HG02678 (cell line): ENCODE data around the gene EFNA5.
A peak's percentile ranks its signal among the peaks of the same experiment; 100 is the strongest.

ENCODE experiments used
- ATAC-seq: cut with Tn5 transposase; IDR thresholded peaks from one replicate; pipeline ENCODE4 v1.9.1; 2021; ENCODE audit warnings: mild to moderate bottlenecking, moderate library complexity; ENCODE audit not compliant: unreplicated experiment

The EFNA5 gene

GRCh38 chr5:107380654-107381053, 290.1 kb downstream of the EFNA5 start:
- no peak for ATAC-seq

DNA sequence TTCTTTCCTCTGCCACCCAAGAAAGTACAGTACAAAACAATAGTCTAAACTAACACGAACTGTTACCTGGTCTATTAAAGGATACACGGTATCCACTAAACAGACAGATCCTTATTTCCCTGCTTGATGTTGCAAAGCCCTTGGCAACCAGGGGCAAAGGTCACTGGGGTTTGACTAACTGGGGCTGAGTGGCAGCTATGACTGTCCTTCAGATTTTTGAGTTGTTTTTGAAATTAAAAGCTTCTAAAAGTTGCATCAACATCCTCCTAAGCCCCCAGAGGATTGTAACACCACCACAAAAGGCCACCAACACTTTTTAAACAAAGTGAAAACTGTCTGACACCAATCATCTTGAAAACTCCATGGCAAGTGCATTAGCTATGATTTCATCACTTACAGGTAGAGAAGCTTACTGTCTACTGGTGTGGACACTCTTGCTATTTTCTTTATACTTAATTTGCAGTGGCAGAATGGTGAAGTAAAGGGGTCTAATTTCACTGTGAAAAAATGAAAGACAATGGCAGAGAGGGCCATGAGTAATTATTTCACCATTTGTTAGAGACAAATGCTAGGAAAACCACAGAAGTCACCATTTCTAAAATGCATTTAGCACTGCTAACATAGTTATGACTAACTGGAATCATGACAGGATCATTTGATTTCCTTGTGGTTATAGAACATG, 292.4 kb downstream of the EFNA5 start:
- no peak for ATAC-seq

GRCh38 chr5:107377277-107377609, 293.5 kb downstream of the EFNA5 start:
- no peak for ATAC-seq

- no peak for ATAC-seq
These were observed 294.0 kb downstream of the EFNA5 start for GRCh38 chr5:107376546-107377276.

DNA sequence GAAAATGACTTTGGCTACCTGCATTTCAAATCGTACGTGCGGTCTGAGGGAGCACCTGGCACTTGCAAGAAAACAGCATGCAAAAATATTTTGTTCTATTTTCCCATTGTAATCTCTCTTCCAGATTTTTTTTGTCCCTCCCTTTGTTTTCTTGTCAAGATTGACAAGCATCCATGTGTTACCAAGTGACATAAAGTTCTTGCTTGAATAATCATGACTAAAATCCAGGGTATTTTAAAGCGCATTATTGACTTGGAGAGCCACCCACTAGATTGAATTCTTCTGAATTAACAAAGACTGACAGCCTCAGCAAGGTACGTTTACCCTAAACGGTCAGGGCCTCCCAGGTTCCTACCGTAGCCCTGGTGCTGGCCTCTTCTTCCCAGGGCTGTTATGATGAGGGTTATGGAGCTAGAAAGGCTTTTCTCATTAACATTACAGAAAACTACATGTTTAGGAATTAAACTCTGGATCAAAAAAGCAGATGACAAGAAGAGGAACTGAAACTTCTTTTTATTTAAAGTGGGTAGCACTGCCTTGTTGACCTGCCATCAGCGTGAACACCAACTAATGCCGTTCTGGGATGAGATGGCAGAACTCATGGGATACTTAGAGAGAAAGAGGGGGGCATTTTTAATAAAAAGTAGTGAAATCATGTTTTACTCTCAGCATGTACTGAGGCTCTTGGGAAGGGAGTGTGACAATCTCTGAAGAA, 297.0 kb downstream of the EFNA5 start:
- ATAC-seq: peak; percentile 85

GRCh38 chr5:107372723-107373450, 297.9 kb downstream of the EFNA5 start:
- no peak for ATAC-seq

DNA sequence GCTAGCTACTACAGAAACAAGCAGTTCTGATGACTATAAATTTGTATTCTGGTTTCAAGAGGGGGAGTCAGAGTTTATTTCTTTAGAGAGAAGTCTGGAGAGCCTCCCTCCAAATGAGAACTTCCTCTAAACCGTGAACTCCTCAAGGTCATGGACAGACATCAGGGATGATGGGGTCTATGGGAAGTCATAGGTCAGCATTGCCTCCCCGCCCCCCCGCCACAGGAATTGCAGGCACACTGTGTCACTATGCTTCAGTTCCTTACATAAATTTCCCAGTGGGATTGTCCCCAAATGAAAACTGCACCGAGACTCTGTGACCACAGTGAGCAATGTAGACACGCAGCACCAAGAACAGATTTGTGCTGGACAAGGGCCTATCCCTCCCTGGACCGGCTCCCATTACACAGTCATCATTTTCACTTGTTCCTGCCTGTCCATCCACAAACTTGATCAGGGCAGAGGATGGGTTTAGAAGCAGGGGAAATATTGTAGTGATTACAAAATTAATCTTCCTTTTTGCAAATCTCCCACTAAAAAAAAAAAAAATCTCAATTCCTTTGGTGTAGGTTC, 300.3 kb downstream of the EFNA5 start:
- no peak for ATAC-seq

- ATAC-seq: no peak
These were observed 301.1 kb downstream of the EFNA5 start for GRCh38 chr5:107369622-107370021.

DNA sequence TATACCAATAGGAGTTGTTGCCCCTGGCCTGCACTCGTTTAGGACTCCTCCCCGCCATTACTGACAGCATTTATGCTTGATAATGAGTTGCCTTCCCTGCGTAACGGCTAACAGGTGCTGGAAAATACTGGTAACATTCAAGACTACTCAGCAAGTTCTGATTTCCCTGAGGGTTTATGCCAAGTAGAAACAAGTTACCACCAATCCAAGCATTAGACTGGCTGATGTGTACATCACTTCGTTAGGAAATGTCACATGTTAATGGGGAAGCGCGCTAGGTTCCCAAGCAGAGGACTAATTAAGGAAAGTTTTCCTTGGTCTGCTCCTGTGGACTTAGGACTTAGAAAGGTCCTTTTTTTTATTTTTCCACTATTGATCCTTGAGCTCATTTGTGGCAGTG, 302.1 kb downstream of the EFNA5 start:
- no peak for ATAC-seq

DNA sequence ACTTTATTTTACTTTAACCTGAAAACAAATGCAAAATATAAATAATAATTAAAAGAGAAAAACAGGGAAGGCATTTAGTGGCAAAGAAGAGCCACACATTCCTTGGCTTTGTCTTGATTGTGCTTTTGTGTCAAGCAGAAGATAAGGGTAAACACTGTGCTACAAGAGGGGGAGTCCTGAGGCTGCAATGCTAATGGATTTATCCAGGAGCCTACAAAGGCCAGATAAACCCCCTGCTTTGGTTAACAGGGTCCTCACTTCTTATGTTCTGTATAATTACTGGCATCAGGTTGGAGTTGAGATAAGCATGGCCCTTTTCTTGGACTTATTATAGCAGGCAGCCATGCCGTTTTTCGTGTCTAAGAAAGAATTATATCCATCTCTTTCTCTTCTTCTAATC, 302.8 kb downstream of the EFNA5 start:
- no peak for ATAC-seq

- no peak for ATAC-seq
These were observed 303.3 kb downstream of the EFNA5 start for GRCh38 chr5:107367480-107367879.

DNA sequence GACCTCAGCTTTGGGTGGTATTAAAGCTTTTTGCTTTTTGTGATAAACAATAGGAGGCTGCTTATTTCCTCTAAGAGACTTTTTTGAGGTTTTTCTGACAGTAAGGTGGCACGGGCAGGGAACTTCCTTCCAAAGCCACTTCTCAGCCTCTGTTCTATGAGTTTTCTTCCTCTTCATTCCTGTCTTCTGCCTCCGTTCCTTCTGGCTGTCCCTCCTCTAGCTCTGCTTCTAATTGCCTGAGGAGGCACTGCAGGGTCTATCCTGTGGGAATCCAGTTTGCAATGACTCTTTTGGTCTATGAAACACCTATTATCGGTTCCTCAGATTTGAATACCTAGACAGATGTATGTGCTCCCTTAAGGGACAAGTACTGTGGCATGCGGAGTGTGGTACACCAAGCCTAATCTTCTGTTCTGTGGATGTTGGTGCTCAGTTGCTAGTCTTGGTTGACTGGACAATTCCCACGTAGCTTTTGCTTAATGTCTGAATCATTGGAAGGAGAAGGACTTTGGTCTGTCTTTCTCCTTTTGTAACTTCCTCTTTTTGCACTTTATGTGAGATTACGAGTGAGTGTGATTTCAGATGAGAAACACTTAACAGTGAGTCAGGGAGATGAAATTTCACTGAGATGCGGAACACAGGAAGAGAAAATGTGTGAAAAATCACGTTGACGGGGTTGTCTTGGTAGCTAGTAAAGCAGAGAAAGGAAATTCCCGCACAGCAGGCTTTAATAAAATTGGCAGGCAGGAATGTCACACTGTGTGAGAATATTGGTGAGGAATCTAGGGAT, 305.2 kb downstream of the EFNA5 start:
- ATAC-seq: peak; percentile 39

GRCh38 chr5:107364443-107365319, 306.1 kb downstream of the EFNA5 start:
- peak; percentile 5 for ATAC-seq

GRCh38 chr5:107363768-107364167, 307.0 kb downstream of the EFNA5 start:
- no peak for ATAC-seq

DNA sequence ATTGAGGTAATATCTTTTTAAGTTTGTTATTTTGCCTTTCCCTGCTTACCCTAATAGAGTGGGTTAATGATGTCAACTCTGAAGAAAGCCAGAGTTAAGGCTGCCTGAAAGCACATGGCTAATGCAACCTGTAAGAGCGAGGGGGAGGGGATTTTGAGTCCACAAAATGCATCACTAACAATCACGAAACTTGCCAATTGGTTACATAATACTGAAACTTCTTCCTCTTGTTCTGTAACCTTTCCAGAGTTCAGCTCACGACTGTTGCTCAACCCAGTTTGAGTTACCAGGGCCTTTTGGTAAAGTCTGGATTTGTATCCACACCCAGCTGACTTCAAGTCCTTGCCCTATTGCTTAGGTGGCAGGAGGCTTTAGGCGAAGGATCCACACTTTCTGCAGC, 308.8 kb downstream of the EFNA5 start:
- ATAC-seq: no peak

DNA sequence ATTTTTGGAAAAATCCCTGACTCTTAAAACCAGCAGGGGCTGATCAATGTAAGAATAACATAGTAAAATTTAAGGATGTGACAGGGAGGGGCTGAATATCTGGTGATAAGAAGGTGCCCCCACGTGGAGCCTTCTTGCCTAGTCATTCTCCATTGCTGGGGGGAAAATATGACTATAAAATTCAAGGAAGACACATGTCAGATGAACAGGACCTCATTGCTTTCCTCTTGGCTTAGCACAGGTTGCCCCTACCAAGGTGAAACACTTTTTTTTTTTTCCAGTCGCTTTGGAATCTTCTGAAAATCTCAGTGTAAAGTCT, 310.9 kb downstream of the EFNA5 start:
- peak; percentile 31 for ATAC-seq

DNA sequence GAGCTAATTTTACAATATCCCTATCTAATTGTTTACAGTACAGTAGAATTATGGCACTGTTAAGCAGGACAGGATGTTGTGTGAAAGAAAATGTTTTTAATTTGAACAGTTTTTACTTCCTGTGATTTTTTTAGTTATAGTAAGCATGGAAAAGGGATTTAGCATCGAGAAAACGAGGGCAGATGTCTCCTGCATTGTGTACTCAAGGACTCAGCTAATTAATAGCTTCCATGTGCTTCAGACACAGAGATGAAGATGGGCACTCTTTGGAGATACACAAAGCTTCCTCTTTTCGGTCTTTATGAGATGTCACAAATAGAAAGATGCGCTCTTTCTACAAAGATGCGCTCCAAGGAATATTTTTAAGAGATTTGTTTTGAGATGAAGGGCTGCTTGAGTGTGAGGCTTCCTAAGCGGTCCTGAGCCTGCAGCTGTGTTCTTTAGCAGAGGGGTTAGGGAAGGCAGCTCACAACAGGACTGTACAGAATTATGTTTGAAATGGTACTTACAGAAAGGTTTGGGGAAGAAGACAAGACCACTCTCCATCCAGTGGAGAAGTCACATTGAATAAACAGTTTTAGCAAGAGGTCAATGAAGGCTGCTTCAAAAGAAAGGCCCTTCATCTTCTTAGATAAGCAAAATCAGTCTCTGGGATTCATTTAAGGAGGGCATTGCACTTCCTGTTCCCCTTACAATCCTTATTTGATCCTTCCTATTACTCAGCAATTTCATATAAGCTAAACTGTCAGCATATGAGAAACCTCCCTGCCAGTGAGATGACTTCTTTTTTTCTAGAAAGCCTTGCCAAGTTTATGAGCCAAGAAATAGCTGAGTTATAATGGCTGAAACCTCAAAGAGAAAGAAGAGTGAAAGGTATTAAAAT, 311.5 kb downstream of the EFNA5 start:
- ATAC-seq: peak; percentile 12

- ATAC-seq: no peak
These were observed 313.8 kb downstream of the EFNA5 start for GRCh38 chr5:107356891-107357290.
